A549 (cell line): ENCODE measurements around the gene COQ10A. TPM values are rescaled to one million over a fixed set of nuclear protein-coding genes. Genes with fewer than 3 reads are reported as not detected.
A peak's percentile ranks its signal among the peaks of the same experiment; 100 is the strongest.

Experiments
- ATAC-seq, 2 experiments: fragments of 200-7000 bp in 1 of 2; fragments of >200 bp in 1 of 2; cut with Nextera tagmentation in 1 of 2; cut with Tn5 transposase in 1 of 2; 3 replicates each; pipeline versions ENCODE4 v1.8.0 to v1.9.1; 2018 to 2020; ENCODE audit warnings: mild to moderate bottlenecking in 1 of 2, moderate library complexity in 1 of 2
- CTCF ChIA-PET: fragments of 300-600 bp; sonication (Branson Sonifier 250); formaldehyde crosslinking; extraction: SDS; loops from one replicate; lab custom pipeline; 2021; ENCODE audit warnings: antibody characterized with exemption, inconsistent platforms; lab: Yijun Ruan, JAX
- POLR2A ChIA-PET: fragments of 350-600 bp; formaldehyde crosslinking; extraction: SDS; loops from one replicate; lab custom pipeline; 2021; ENCODE audit warnings: antibody characterized with exemption, inconsistent platforms; lab: Yijun Ruan, JAX
- DNase-seq, 2 experiments: peaks; one replicate each; pipeline versions ENCODE4 v3.0.0 to v3.0.0-alpha.2; 2011 to 2016; ENCODE audit warnings: low read depth in 1 of 2, low spot score in 1 of 2
- FAIRE-seq: peaks from 2 replicates; lab custom pipeline; 2011; peaks lifted over from hg19 to GRCh38; lab: Jason Lieb, UNC
- H3K27ac ChIP-seq, 2 experiments: fragments of >200 bp; sonication (Bioruptor Twin); formaldehyde crosslinking; 3 replicates each; pipeline ENCODE4 v1.5.1; 2016 to 2017
- H3K4me1 ChIP-seq: fragments of >200 bp; sonication (Bioruptor Twin); formaldehyde crosslinking; 3 replicates; pipeline ENCODE4 v1.6.1; 2016
- H3K4me2 ChIP-seq: fragments of >200 bp; sonication (Bioruptor Twin); formaldehyde crosslinking; 3 replicates; pipeline ENCODE4 v1.6.1; 2016
- H3K4me3 ChIP-seq: fragments of >200 bp; sonication (Bioruptor Twin); formaldehyde crosslinking; 3 replicates; pipeline ENCODE4 v1.5.1; 2016
- H3K9me3 ChIP-seq: fragments of >200 bp; sonication (Bioruptor Twin); formaldehyde crosslinking; 3 replicates; pipeline ENCODE4 v1.6.1; 2016
- BHLHE40 ChIP-seq: IDR thresholded peaks from 2 replicates; pipeline ENCODE4 v1.6.1; 2012; ENCODE audit warnings: low read depth, low read length, inconsistent platforms
- CBX2 ChIP-seq: fragments of 200-600 bp; sonication (generic); IDR thresholded peaks from 2 replicates; pipeline ENCODE4 v1.6.1; 2016; ENCODE audit warnings: low read depth, mild to moderate bottlenecking, borderline replicate concordance
- CBX8 ChIP-seq: fragments of 200-600 bp; sonication (generic); IDR thresholded peaks from 2 replicates; pipeline ENCODE4 v1.6.1; 2016
- CHD4 ChIP-seq: fragments of 200-600 bp; sonication (generic); IDR thresholded peaks from 2 replicates; pipeline ENCODE4 v1.6.1; 2016; ENCODE audit warnings: antibody characterized with exemption, mild to moderate bottlenecking, borderline replicate concordance
- E2F6 ChIP-seq: IDR thresholded peaks from 2 replicates; pipeline ENCODE4 v1.6.1; 2012; ENCODE audit warnings: low read depth, borderline replicate concordance
- EHF ChIP-seq: fragments of 250-450 bp; sonication (Bioruptor Pico); IDR thresholded peaks from 2 replicates; pipeline ENCODE4 v1.5.0; 2020; ENCODE audit warnings: mild to moderate bottlenecking
- EP300 ChIP-seq, 2 experiments: fragments of >200 bp; sonication (Bioruptor Twin); formaldehyde crosslinking; IDR thresholded peaks; 2 replicates in 1 of 2; 3 replicates in 1 of 2; pipeline ENCODE4 v1.6.1; 2016 to 2017
- FOSB ChIP-seq: fragments of 250-450 bp; sonication (Bioruptor Pico); IDR thresholded peaks from 2 replicates; pipeline ENCODE4 v1.5.0; 2020; ENCODE audit warnings: mild to moderate bottlenecking, moderate library complexity
- FOXS1 ChIP-seq: fragments of 250-450 bp; sonication (Bioruptor Pico); IDR thresholded peaks from 2 replicates; pipeline ENCODE4 v1.5.0; 2020; ENCODE audit warnings: mild to moderate bottlenecking, moderate library complexity
- GATA3 ChIP-seq: IDR thresholded peaks from 2 replicates; pipeline ENCODE4 v1.6.1; 2012; ENCODE audit warnings: borderline replicate concordance
- HDAC2 ChIP-seq: fragments of 200-600 bp; sonication (generic); IDR thresholded peaks from 2 replicates; pipeline ENCODE4 v1.6.1; 2016
- HOXA7 ChIP-seq: fragments of 250-450 bp; sonication (Bioruptor Pico); IDR thresholded peaks from 2 replicates; pipeline ENCODE4 v1.5.0; 2020; ENCODE audit warnings: mild to moderate bottlenecking, moderate library complexity
- HOXB13 ChIP-seq: fragments of 250-450 bp; sonication (Bioruptor Pico); IDR thresholded peaks from 2 replicates; pipeline ENCODE4 v1.5.0; 2020; ENCODE audit warnings: low read depth, mild to moderate bottlenecking, moderate library complexity
- HOXB5 ChIP-seq: fragments of 250-450 bp; sonication (Bioruptor Pico); IDR thresholded peaks from 2 replicates; pipeline ENCODE4 v1.5.0; 2020; ENCODE audit warnings: mild to moderate bottlenecking, moderate library complexity
- JUN ChIP-seq, 2 experiments: fragments of >200 bp; sonication (Bioruptor Twin); formaldehyde crosslinking; IDR thresholded peaks; 2 replicates in 1 of 2; 3 replicates in 1 of 2; pipeline ENCODE4 v1.6.1; 2016 to 2017
- MAZ ChIP-seq: fragments of 150-350 bp; IDR thresholded peaks from 2 replicates; pipeline ENCODE4 v1.6.1; 2014; ENCODE audit warnings: antibody characterized with exemption, low read depth, low read length, borderline replicate concordance
- MYC ChIP-seq: IDR thresholded peaks from 2 replicates; pipeline ENCODE4 v1.6.1; 2012; ENCODE audit warnings: mild to moderate bottlenecking, inconsistent platforms, low read length, improper control_type of control experiment, borderline replicate concordance
- NFE2L2 ChIP-seq: fragments of 150-350 bp; conservative IDR thresholded peaks from 2 replicates; pipeline ENCODE4 v1.6.1; 2014; ENCODE audit warnings: low read length
- NPAS2 ChIP-seq: fragments of 250-450 bp; sonication (Bioruptor Pico); IDR thresholded peaks from 2 replicates; pipeline ENCODE4 v1.8.0; 2022; ENCODE audit warnings: mild to moderate bottlenecking, moderate library complexity, borderline replicate concordance
- PBX3 ChIP-seq: IDR thresholded peaks from 2 replicates; pipeline ENCODE4 v1.6.1; 2012
- PHF8 ChIP-seq: fragments of 200-600 bp; sonication (generic); IDR thresholded peaks from 2 replicates; pipeline ENCODE4 v1.6.1; 2016; ENCODE audit warnings: low read depth, mild to moderate bottlenecking, antibody characterized with exemption, moderate library complexity, borderline replicate concordance
- POLR2A ChIP-seq: IDR thresholded peaks from 2 replicates; pipeline ENCODE4 v1.6.1; 2012; ENCODE audit warnings: mild to moderate bottlenecking, low read length
- POLR2AphosphoS2 ChIP-seq: conservative IDR thresholded peaks from 2 replicates; pipeline ENCODE4 v1.6.1; 2012; ENCODE audit warnings: low read length, improper control_type of control experiment, inconsistent platforms
- RAD21 ChIP-seq, 2 experiments: fragments of >200 bp in 1 of 2; sonication (Bioruptor Twin) in 1 of 2; formaldehyde crosslinking in 1 of 2; IDR thresholded peaks in 1 of 2; conservative IDR thresholded peaks in 1 of 2; 2 replicates in 1 of 2; 3 replicates in 1 of 2; pipeline ENCODE4 v1.6.1; 2012 to 2018; ENCODE audit warnings: inconsistent platforms in 1 of 2
- RARB ChIP-seq: fragments of 250-450 bp; sonication (Bioruptor Pico); IDR thresholded peaks from 2 replicates; pipeline ENCODE4 v1.8.0; 2021; ENCODE audit warnings: mild to moderate bottlenecking, moderate library complexity
- RFX5 ChIP-seq: fragments of 450-650 bp; IDR thresholded peaks from 2 replicates; pipeline ENCODE4 v1.7.1; 2014; ENCODE audit warnings: antibody characterized with exemption, mild to moderate bottlenecking, moderate library complexity
- TP53 ChIP-seq: fragments of 250-450 bp; sonication (Bioruptor Pico); IDR thresholded peaks from 2 replicates; pipeline ENCODE4 v1.5.0; 2021; ENCODE audit warnings: mild to moderate bottlenecking, moderate library complexity
- ZSCAN20 ChIP-seq: fragments of 250-450 bp; sonication (Bioruptor Pico); IDR thresholded peaks from 2 replicates; pipeline ENCODE4 v1.8.0; 2022; ENCODE audit warnings: mild to moderate bottlenecking, moderate library complexity
- WGBS: methylation state at CpG from one replicate; pipeline ENCODE4 v1.1.6; 2017; ENCODE audit errors: missing lambda C conversion rate; 5-methylcytosine and 5-hydroxymethylcytosine counted together
- polyA plus RNA-seq, 4 experiments: library from polyadenylated mRNA; depleted of rRNA in 3 of 4; stranded (reverse); fragments of >200 nt; fragmentation: RNase III in 1 of 4; extraction: RNeasy Plus Mini Kit Qiagen cat#74134 plus additional on column Dnase treatment in 1 of 4; gene quantifications; 2 replicates in 3 of 4; 3 replicates in 1 of 4; pipeline ENCODE4 v1.2.3, GENCODE V29; 2011 to 2017

COQ10A gene
- polyA plus RNA-seq, 2 of the 4 experiments (the other 2 are of a cell fraction): 23.5 to 40.9 TPM

GRCh38 chr12:56299853-56300643 is 33.3 kb downstream of the COQ10A start, which contains the start of gene CS (continued):
- TF ChIP-seq E2F6 (peak; percentile 53), CBX8 (no peak), RAD21 (conservative IDR thresholded peaks at IDR 0.05 in 1 of 2, IDR thresholded peaks at IDR 0.05 in 1 of 2) (no peak), PBX3 (peak; percentile 45; the same call in 1 of the 2 replicates), MYC (0 out of 2 replicates have a peak, but pooled peaks have one; percentile 52), CHD4 (no peak), JUN (IDR thresholded peaks at IDR 0.05) (peak; percentile 68 to 77; a peak in 3 of 5 replicates), MAZ (no peak), ZSCAN20 (no peak), CBX2 (no peak), PHF8 (0 out of 2 replicates have a peak, but pooled peaks have one; percentile 43), GATA3 (no peak), BHLHE40 (no peak), TP53 (no peak), NFE2L2 (no peak), HOXB5 (CRISPR knock-in tag) (no peak), HOXA7 (CRISPR knock-in tag) (no peak), POLR2A (peak; percentile 42), HDAC2 (no peak)

GRCh38 chr12:56300644-56301464 is 34.1 kb downstream of the COQ10A start:
- Histone ChIP-seq H3K4me3 (peak overlapping the region; percentile 69), H3K27ac (peak overlapping the region; percentile 68 to 90), H3K4me1 (peaks cover 23% of the 10 kb centered on the region; the same call in 2 of the 3 replicates), H3K9me3 (no peaks in the 10 kb centered on the region), H3K4me2 (peak overlapping the region; percentile 78)
- no peak for FAIRE-seq
- no peak for TF ChIP-seq CBX8
- no peak for TF ChIP-seq FOXS1 (CRISPR knock-in tag)
- no peak for TF ChIP-seq POLR2AphosphoS2
- TF ChIP-seq EHF (CRISPR knock-in tag): peak; percentile 68; the same call in 1 of the 2 replicates
- TF ChIP-seq EP300 (IDR thresholded peaks at IDR 0.05): no peak
- TF ChIP-seq RARB (CRISPR knock-in tag): no peak
- TF ChIP-seq HOXB13 (CRISPR knock-in tag): 0 out of 2 replicates have a peak, but pooled peaks have one; percentile 44
- TF ChIP-seq FOSB (CRISPR knock-in tag): 0 out of 2 replicates have a peak, but pooled peaks have one; percentile 68
- no peak for TF ChIP-seq RFX5
- no peak for TF ChIP-seq HOXB5 (CRISPR knock-in tag)
- no peak for TF ChIP-seq NPAS2 (CRISPR knock-in tag)
- ChIA-PET POLR2A (interaction anchor here (0.6 to 2.9 kb wide), 3 partner anchors 15 to 245 kb away, joined by 3 to 11 read pairs (median 9); partner anchors contain the start of gene CNPY2), CTCF (interaction anchor here (1.1 kb wide), 2 partner anchors 31 to 91 kb away, joined by 3 to 4 read pairs; no protein-coding TSS in a partner anchor)
- peak; percentile 3 to 5; a peak in 4 of 6 replicates for ATAC-seq
- DNase-seq: no peak
- WGBS: 70% methylated on average over 21 of the region's 21 CpGs
